Endodermal cell (in vitro differentiated cells): ENCODE measurements around the gene MICAL3. TPM values are rescaled to one million over a fixed set of nuclear protein-coding genes. Genes with fewer than 3 reads are reported as not detected.

ENCODE experiments used
- DNase-seq: peaks from one replicate; pipeline ENCODE4 v3.0.0-alpha.2; 2017
- H3K27ac ChIP-seq: 2 replicates; pipeline ENCODE4 v1.5.1; 2013; ENCODE audit warnings: mild to moderate bottlenecking, low read depth, low read length, moderate library complexity
- H3K27me3 ChIP-seq: 2 replicates; pipeline ENCODE4 v1.6.1; 2013; ENCODE audit warnings: mild to moderate bottlenecking, low read length, moderate library complexity; ENCODE audit not compliant: insufficient read depth, control insufficient read depth, poor library complexity, severe bottlenecking
- H3K36me3 ChIP-seq: 2 replicates; pipeline ENCODE4 v1.7.0; 2013; ENCODE audit warnings: mild to moderate bottlenecking, low read length, moderate library complexity; ENCODE audit not compliant: control insufficient read depth, insufficient read depth
- H3K4me1 ChIP-seq: one replicate; pipeline ENCODE4 v1.7.0; 2013; ENCODE audit warnings: low read length; ENCODE audit not compliant: control insufficient read depth, insufficient read depth
- H3K4me3 ChIP-seq: 2 replicates; pipeline ENCODE4 v1.5.1; 2013; ENCODE audit warnings: mild to moderate bottlenecking, low read length, moderate library complexity
- H3K9ac ChIP-seq: 2 replicates; pipeline ENCODE4 v1.6.1; 2013; ENCODE audit warnings: mild to moderate bottlenecking, low read length, moderate library complexity; ENCODE audit not compliant: poor library complexity, severe bottlenecking; ENCODE audit errors: extremely low read depth
- H3K9me3 ChIP-seq: 2 replicates; pipeline ENCODE4 v1.6.1; 2013; ENCODE audit warnings: mild to moderate bottlenecking, low read length, moderate library complexity; ENCODE audit not compliant: control insufficient read depth
- H3K27ac Mint-ChIP-seq: 2 replicates; pipeline ENCODE4 v1.8.0; 2020; ENCODE audit warnings: mixed read lengths
- H3K27me3 Mint-ChIP-seq: 2 replicates; pipeline ENCODE4 v1.8.0; 2021; ENCODE audit warnings: mild to moderate bottlenecking, mixed read lengths; ENCODE audit not compliant: insufficient read depth
- H3K36me3 Mint-ChIP-seq: 2 replicates; pipeline ENCODE4 v1.8.0; 2020; ENCODE audit warnings: low read depth, mixed read lengths
- H3K4me1 Mint-ChIP-seq: 2 replicates; pipeline ENCODE4 v1.8.0; 2020; ENCODE audit warnings: mixed read lengths
- H3K4me3 Mint-ChIP-seq: 2 replicates; pipeline ENCODE4 v1.8.0; 2020; ENCODE audit warnings: mild to moderate bottlenecking, moderate library complexity, mixed read lengths
- H3K9me3 Mint-ChIP-seq: 2 replicates; pipeline ENCODE4 v1.8.0; 2020; ENCODE audit warnings: mild to moderate bottlenecking, mixed read lengths
- WGBS, 2 experiments: methylation state at CpG; one replicate each; pipeline versions ENCODE4 v1.1.5 to v1.1.7; 2013; ENCODE audit warnings: missing lambda C conversion rate in 2 of 2, mixed read lengths in 1 of 2; ENCODE audit not compliant: insufficient coverage in 1 of 2, insufficient read length in 1 of 2; 5-methylcytosine and 5-hydroxymethylcytosine counted together
- total RNA-seq, 2 donors: library from RNA; stranded (reverse); fragmentation: NEBNext Ultra II Directional in 1 of 2; extraction: Animal tissue kit (Norgen Biotek cat#: 25700) in 1 of 2; gene quantifications; 2 replicates in 1 of 2; 3 replicates in 1 of 2; pipeline ENCODE4 v1.2.1, GENCODE V29; 2021
- TF ChIP-seq, protein P1 (sequence below): fragments of 200-600 bp; sonication (generic); conservative IDR thresholded peaks from 2 replicates; pipeline ENCODE4 v1.5.0; 2021; ENCODE audit warnings: antibody characterized with exemption, mild to moderate bottlenecking

MICAL3 gene
- total RNA-seq, 2 donors from 2014 or later = 42.8 to 48.1 TPM

- DNase-seq = no peak
- H3K9ac ChIP-seq = no peak overlapping the region
- H3K9me3 Mint-ChIP-seq = peaks cover 4% of the 10 kb centered on the region
- H3K4me3 ChIP-seq = no peak overlapping the region
- H3K27ac Mint-ChIP-seq = peak overlapping the region; percentile 45
- H3K4me3 Mint-ChIP-seq = no peak overlapping the region
- 88 to 93% methylated on average over 5 to 7 of the region's 7 CpGs for WGBS, 2 experiments
- no peaks in the 10 kb centered on the region for H3K27me3 ChIP-seq
- no peaks in the 10 kb centered on the region for H3K36me3 ChIP-seq
- peaks cover 29% of the 10 kb centered on the region for H3K4me1 Mint-ChIP-seq
- H3K27ac ChIP-seq = no peak overlapping the region
- no peaks in the 10 kb centered on the region for H3K27me3 Mint-ChIP-seq
- peaks cover 4% of the 10 kb centered on the region for H3K36me3 Mint-ChIP-seq
- no peaks in the 10 kb centered on the region for H3K4me1 ChIP-seq
- peaks cover 3% of the 10 kb centered on the region for H3K9me3 ChIP-seq
- TF ChIP-seq, protein P1, sequence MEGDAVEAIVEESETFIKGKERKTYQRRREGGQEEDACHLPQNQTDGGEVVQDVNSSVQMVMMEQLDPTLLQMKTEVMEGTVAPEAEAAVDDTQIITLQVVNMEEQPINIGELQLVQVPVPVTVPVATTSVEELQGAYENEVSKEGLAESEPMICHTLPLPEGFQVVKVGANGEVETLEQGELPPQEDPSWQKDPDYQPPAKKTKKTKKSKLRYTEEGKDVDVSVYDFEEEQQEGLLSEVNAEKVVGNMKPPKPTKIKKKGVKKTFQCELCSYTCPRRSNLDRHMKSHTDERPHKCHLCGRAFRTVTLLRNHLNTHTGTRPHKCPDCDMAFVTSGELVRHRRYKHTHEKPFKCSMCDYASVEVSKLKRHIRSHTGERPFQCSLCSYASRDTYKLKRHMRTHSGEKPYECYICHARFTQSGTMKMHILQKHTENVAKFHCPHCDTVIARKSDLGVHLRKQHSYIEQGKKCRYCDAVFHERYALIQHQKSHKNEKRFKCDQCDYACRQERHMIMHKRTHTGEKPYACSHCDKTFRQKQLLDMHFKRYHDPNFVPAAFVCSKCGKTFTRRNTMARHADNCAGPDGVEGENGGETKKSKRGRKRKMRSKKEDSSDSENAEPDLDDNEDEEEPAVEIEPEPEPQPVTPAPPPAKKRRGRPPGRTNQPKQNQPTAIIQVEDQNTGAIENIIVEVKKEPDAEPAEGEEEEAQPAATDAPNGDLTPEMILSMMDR = no peak
These were observed 41.7 kb downstream of the MICAL3 start for GRCh38 chr22:17982572-17983141.

GRCh38 chr22:17981497-17981896 lies 42.9 kb downstream of the MICAL3 start:
- H3K9me3 ChIP-seq = peaks cover 3% of the 10 kb centered on the region
- H3K4me3 Mint-ChIP-seq = no peak overlapping the region
- peaks cover 29% of the 10 kb centered on the region for H3K4me1 Mint-ChIP-seq
- peaks cover 8% of the 10 kb centered on the region for H3K9me3 Mint-ChIP-seq
- no peak overlapping the region for H3K4me3 ChIP-seq
- TF ChIP-seq, protein P1 = no peak
- H3K9ac ChIP-seq = no peak overlapping the region
- no peak for DNase-seq
- H3K27ac ChIP-seq = no peak overlapping the region
- no peak overlapping the region for H3K27ac Mint-ChIP-seq
- no peaks in the 10 kb centered on the region for H3K27me3 ChIP-seq
- no peaks in the 10 kb centered on the region for H3K36me3 ChIP-seq
- no peaks in the 10 kb centered on the region for H3K27me3 Mint-ChIP-seq
- H3K4me1 ChIP-seq = no peaks in the 10 kb centered on the region
- peaks cover 4% of the 10 kb centered on the region for H3K36me3 Mint-ChIP-seq
- WGBS, 2 experiments = 92 to 96% methylated on average over 4 to 5 of the region's 6 CpGs

DNA sequence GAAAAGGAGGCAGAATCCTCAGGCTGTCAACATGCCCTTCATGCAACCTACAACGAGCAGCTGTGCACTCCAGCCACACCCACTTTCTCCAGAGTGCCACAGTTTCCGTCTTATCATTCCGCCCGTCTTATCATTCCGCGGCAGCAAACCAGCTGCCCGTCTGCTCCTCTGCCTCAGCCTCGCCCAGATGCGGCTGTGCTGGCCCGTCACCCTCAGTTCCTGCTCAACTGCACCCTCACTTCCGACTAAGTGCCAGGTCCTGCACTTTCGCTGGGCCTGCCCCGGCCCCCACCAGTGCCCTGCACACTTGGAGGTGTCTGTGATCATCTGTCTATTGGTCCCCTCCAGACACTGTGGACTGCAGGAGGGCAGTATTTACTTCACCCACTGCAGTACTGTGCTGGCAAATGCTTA lies 43.7 kb downstream of the MICAL3 start:
- peaks cover 8% of the 10 kb centered on the region for H3K9me3 Mint-ChIP-seq
- no peak overlapping the region for H3K27ac ChIP-seq
- WGBS, 2 experiments = 84 to 91% methylated on average over 13 of the region's 13 CpGs
- H3K4me1 ChIP-seq = no peaks in the 10 kb centered on the region
- TF ChIP-seq, protein P1 = no peak
- DNase-seq = no peak
- H3K4me3 Mint-ChIP-seq = no peak overlapping the region
- H3K36me3 ChIP-seq = no peaks in the 10 kb centered on the region
- no peaks in the 10 kb centered on the region for H3K27me3 ChIP-seq
- H3K27me3 Mint-ChIP-seq = no peaks in the 10 kb centered on the region
- peaks cover 3% of the 10 kb centered on the region for H3K9me3 ChIP-seq
- peaks cover 29% of the 10 kb centered on the region for H3K4me1 Mint-ChIP-seq
- no peak overlapping the region for H3K4me3 ChIP-seq
- H3K36me3 Mint-ChIP-seq = peaks cover 4% of the 10 kb centered on the region
- no peak overlapping the region for H3K9ac ChIP-seq
- peak overlapping the region; percentile 73 for H3K27ac Mint-ChIP-seq
